ENCODE results near the gene RASGRP1.

The RASGRP1 gene

GRCh38 chr15:38565287-38565670, 665 bp upstream of the RASGRP1 start:
- no peak for DNase-seq

- no peak for DNase-seq
These were observed 693 bp downstream of the RASGRP1 start for GRCh38 chr15:38563723-38564519.

GRCh38 chr15:38562278-38562677, 2.3 kb downstream of the RASGRP1 start:
- no peak for DNase-seq

- no peak for DNase-seq
These were observed 4.1 kb downstream of the RASGRP1 start for GRCh38 chr15:38560456-38560926.

- DNase-seq: no peak
These were observed 4.8 kb downstream of the RASGRP1 start for GRCh38 chr15:38559636-38560307.

- no peak for DNase-seq
These were observed 5.5 kb downstream of the RASGRP1 start for GRCh38 chr15:38559131-38559530.

- no peak for DNase-seq
These were observed 6.1 kb downstream of the RASGRP1 start for GRCh38 chr15:38558372-38559059.

- no peak for DNase-seq
These were observed 6.7 kb downstream of the RASGRP1 start for GRCh38 chr15:38557921-38558320.

GRCh38 chr15:38555686-38556334, 8.8 kb downstream of the RASGRP1 start:
- DNase-seq: no peak

GRCh38 chr15:38554354-38554753, 10.3 kb downstream of the RASGRP1 start:
- DNase-seq: no peak

GRCh38 chr15:38553071-38553470, 11.5 kb downstream of the RASGRP1 start:
- no peak for DNase-seq

GRCh38 chr15:38551720-38552648, 12.6 kb downstream of the RASGRP1 start:
- DNase-seq: no peak

- DNase-seq: no peak
These were observed 15.4 kb downstream of the RASGRP1 start for GRCh38 chr15:38549222-38549621.

- no peak for DNase-seq
These were observed 17.2 kb downstream of the RASGRP1 start for GRCh38 chr15:38547255-38547997.

- no peak for DNase-seq
These were observed 19.4 kb downstream of the RASGRP1 start for GRCh38 chr15:38545179-38545578.

GRCh38 chr15:38541026-38541425, 23.6 kb downstream of the RASGRP1 start:
- no peak for DNase-seq

- no peak for DNase-seq
These were observed 24.1 kb downstream of the RASGRP1 start for GRCh38 chr15:38540510-38540909.

- DNase-seq: no peak
These were observed 25.6 kb downstream of the RASGRP1 start for GRCh38 chr15:38539008-38539343.

GRCh38 chr15:38538328-38539007, 26.1 kb downstream of the RASGRP1 start:
- DNase-seq: no peak

- no peak for DNase-seq
These were observed 28.4 kb downstream of the RASGRP1 start for GRCh38 chr15:38536201-38536676.

Data from NCI-H187 treated with DMSO at 0.1 percent for 48 hours (cell line).